ENCODE data around the gene PIP. TPM values are rescaled to one million over a fixed set of nuclear protein-coding genes. Genes with fewer than 3 reads are reported as not detected.
"Not testable (repeated sequence)": the region's sequence is repeated elsewhere in the genome, so short reads cannot be mapped to it uniquely, and the experiment has no call there.

PIP gene
- total and polyA plus RNA-seq, 7 donors, result not detected

GRCh38 chr7:143104759-143105158 is 27.1 kb upstream of the PIP start:
- intact Hi-C loops (cut with DNase I), result no loop called here
- Histone ChIP-seq H3K27me3 (no peaks in the 10 kb centered on the region), H3K27ac (no peak overlapping the region), H3K9me3 (peaks cover 0 to 7% (median 2%) of the 10 kb centered on the region in 4 donors), H3K4me1 (no peaks in the 10 kb centered on the region), H3K36me3 (no peaks in the 10 kb centered on the region), H3K4me3 (no peak overlapping the region)
- DNase-seq, result no peak
- TF ChIP-seq POLR2A (IDR thresholded peaks at IDR 0.05) (no peak), POLR2AphosphoS5 (IDR thresholded peaks at IDR 0.05) (no peak)

GRCh38 chr7:143108019-143108418 is 23.9 kb upstream of the PIP start:
- H3K27me3 ChIP-seq; H3K4me3 ChIP-seq; H3K9me3 ChIP-seq; DNase-seq; intact Hi-C loops (cut with DNase I); H3K36me3 ChIP-seq; H3K27ac ChIP-seq; H3K4me1 ChIP-seq: not testable (repeated sequence)
- 81 to 96% methylated on average over 3 of the region's 3 CpGs for WGBS, 2 donors

GRCh38 chr7:143117395-143117794 is 14.5 kb upstream of the PIP start:
- no peak for DNase-seq
- TF ChIP-seq EP300 (IDR thresholded peaks at IDR 0.05) (no peak), POLR2AphosphoS5 (IDR thresholded peaks at IDR 0.05) (no peak), POLR2A (IDR thresholded peaks at IDR 0.05) (no peak)
- TF ChIP-seq, protein P1, sequence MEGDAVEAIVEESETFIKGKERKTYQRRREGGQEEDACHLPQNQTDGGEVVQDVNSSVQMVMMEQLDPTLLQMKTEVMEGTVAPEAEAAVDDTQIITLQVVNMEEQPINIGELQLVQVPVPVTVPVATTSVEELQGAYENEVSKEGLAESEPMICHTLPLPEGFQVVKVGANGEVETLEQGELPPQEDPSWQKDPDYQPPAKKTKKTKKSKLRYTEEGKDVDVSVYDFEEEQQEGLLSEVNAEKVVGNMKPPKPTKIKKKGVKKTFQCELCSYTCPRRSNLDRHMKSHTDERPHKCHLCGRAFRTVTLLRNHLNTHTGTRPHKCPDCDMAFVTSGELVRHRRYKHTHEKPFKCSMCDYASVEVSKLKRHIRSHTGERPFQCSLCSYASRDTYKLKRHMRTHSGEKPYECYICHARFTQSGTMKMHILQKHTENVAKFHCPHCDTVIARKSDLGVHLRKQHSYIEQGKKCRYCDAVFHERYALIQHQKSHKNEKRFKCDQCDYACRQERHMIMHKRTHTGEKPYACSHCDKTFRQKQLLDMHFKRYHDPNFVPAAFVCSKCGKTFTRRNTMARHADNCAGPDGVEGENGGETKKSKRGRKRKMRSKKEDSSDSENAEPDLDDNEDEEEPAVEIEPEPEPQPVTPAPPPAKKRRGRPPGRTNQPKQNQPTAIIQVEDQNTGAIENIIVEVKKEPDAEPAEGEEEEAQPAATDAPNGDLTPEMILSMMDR (IDR thresholded peaks at IDR 0.05), result no peak
- no peak overlapping the region for H3K4me3 ChIP-seq
- intact Hi-C loops (cut with DNase I), result no loop called here
- H3K36me3 ChIP-seq, result no peaks in the 10 kb centered on the region
- H3K27me3 ChIP-seq, result no peaks in the 10 kb centered on the region
- WGBS, 2 donors, result 90 to 94% methylated on average over 3 of the region's 3 CpGs
- no peaks in the 10 kb centered on the region for H3K4me1 ChIP-seq
- no peak overlapping the region for H3K27ac ChIP-seq
- H3K9me3 ChIP-seq, result no peaks in the 10 kb centered on the region

DNA sequence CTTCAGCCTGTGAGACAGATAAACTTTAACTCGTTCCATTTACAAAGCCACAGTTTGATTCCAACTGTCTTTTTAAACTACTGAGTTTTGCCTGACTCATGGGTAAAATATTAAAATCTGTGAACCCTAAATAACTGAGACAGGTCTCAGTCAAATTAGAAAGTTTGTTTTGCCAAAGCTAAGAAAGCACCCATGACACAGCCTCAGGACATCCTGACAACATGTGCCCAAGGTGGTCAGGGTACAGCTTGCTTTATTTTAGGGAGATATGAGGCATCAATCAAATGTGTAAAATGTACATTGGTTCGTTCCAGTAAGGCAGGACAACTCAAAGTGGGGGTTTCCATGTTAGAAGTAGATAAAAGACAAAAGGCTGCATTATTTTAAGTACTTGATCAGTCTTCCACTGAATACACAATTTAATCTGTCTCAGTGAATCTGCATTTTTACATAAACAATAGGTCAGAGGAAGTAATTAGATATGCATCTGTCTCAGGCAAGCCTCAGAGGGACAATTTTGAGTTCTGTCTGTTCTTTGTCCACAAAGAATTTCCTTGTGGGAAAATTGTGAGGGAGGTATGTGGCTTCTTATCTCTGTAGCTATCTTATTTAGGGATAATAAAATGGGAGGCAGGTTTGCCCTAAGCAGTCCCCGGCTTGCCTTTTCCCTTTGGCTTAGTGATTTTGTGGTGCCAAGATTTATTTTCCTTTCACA is 11.0 kb upstream of the PIP start:
- Histone ChIP-seq H3K27ac (no peak overlapping the region), H3K9me3 (peaks cover 0 to 4% (median 2%) of the 10 kb centered on the region in 4 donors), H3K4me3 (no peak overlapping the region), H3K4me1 (no peaks in the 10 kb centered on the region), H3K27me3 (no peaks in the 10 kb centered on the region), H3K36me3 (no peaks in the 10 kb centered on the region)
- TF ChIP-seq POLR2AphosphoS5 (IDR thresholded peaks at IDR 0.05) (no peak), EP300 (IDR thresholded peaks at IDR 0.05) (no peak), POLR2A (IDR thresholded peaks at IDR 0.05) (no peak)
- TF ChIP-seq, protein P1 (IDR thresholded peaks at IDR 0.05), result no peak
- intact Hi-C loops (cut with DNase I), result no loop called here
- DNase-seq, result no peak
- WGBS, 2 donors, result 23 to 55% methylated on average over 3 of the region's 3 CpGs

- H3K4me3 ChIP-seq; intact Hi-C loops (cut with DNase I); H3K36me3 ChIP-seq; H3K27me3 ChIP-seq; H3K4me1 ChIP-seq; DNase-seq; H3K27ac ChIP-seq; H3K9me3 ChIP-seq: not testable (repeated sequence)
- 90 to 95% methylated on average over 9 of the region's 9 CpGs for WGBS, 2 donors
Observed at GRCh38 chr7:143123326-143123725, 8.6 kb upstream of the PIP start.

DNA sequence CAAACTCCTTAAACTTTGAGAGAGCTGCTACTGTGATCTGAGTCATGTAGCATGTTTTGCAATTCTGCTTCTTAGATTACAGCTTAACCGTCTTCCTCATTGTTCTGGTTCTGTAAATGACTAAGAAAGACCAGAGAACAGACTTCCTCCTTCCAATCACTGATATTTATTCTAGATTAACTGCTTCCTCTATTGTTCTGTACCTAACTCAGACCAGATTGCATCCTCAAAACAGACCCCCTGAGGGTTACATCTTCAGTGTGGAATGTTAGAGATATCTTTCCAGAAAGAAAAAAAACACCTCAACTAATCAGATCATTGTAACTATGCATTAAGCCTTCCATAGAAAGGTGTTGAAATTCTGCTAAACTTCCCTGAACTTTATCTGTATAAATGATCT is 5.7 kb upstream of the PIP start:
- H3K27me3 ChIP-seq, result no peaks in the 10 kb centered on the region
- H3K36me3 ChIP-seq, result no peaks in the 10 kb centered on the region
- no peak overlapping the region for H3K4me3 ChIP-seq
- 9 to 21% methylated on average over 1 of the region's 1 CpG for WGBS, 2 donors
- TF ChIP-seq POLR2A (IDR thresholded peaks at IDR 0.05) (no peak), EP300 (IDR thresholded peaks at IDR 0.05) (no peak), POLR2AphosphoS5 (IDR thresholded peaks at IDR 0.05) (no peak)
- TF ChIP-seq, protein P1 (IDR thresholded peaks at IDR 0.05), result no peak
- peaks cover 0 to 4% (median 2%) of the 10 kb centered on the region in 4 donors for H3K9me3 ChIP-seq
- H3K4me1 ChIP-seq, result no peaks in the 10 kb centered on the region
- H3K27ac ChIP-seq, result no peak overlapping the region
- DNase-seq, result no peak
- intact Hi-C loops (cut with DNase I), result no loop called here

Measured in sigmoid colon (tissue), 7 donors.